Keratinocyte (primary cell): Measurements from ENCODE around the gene CORO2B.

Source experiments
- EZH2 ChIP-seq: IDR thresholded peaks from one replicate; pipeline ENCODE4 v1.6.1; 2012; ENCODE audit warnings: inconsistent platforms, mild to moderate bottlenecking, low read length, moderate library complexity
- TF ChIP-seq, protein P1 (sequence below), 3 experiments: IDR thresholded peaks in 1 of 3; conservative IDR thresholded peaks in 1 of 3; optimal IDR thresholded peaks in 1 of 3; 2 replicates in 2 of 3; 3 replicates in 1 of 3; pipeline versions ENCODE3 to v1.5.1; 2011; ENCODE audit warnings: low read length in 3 of 3, mild to moderate bottlenecking in 3 of 3, moderate library complexity in 2 of 3, control low read depth in 1 of 3, inconsistent platforms in 1 of 3; ENCODE audit not compliant: insufficient read depth in 2 of 3; ENCODE audit errors: extremely low read depth in 1 of 3

DNA sequence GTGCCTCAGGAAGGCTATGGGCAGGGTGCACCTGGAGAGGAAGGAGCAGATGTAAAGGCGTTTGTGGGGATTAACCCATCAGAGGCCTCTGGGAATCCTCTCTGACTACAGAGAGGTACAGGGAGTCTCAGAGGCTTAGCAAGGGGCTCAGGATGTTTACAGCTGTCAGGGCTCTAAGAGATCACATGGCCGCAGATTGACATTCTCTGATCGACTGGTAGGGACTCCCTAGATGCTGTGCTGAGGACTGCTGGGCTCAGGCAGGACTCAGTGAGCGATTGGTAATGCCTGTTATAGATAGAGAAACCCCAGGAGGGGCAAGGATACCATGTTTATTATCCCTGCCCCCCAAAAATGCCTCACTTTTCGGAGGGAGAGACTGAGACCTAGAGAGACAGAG, 103.5 kb downstream of the CORO2B start:
- TF ChIP-seq, protein P1, sequence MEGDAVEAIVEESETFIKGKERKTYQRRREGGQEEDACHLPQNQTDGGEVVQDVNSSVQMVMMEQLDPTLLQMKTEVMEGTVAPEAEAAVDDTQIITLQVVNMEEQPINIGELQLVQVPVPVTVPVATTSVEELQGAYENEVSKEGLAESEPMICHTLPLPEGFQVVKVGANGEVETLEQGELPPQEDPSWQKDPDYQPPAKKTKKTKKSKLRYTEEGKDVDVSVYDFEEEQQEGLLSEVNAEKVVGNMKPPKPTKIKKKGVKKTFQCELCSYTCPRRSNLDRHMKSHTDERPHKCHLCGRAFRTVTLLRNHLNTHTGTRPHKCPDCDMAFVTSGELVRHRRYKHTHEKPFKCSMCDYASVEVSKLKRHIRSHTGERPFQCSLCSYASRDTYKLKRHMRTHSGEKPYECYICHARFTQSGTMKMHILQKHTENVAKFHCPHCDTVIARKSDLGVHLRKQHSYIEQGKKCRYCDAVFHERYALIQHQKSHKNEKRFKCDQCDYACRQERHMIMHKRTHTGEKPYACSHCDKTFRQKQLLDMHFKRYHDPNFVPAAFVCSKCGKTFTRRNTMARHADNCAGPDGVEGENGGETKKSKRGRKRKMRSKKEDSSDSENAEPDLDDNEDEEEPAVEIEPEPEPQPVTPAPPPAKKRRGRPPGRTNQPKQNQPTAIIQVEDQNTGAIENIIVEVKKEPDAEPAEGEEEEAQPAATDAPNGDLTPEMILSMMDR (optimal IDR thresholded peaks at IDR 0.05 in 1 of 3, IDR thresholded peaks at IDR 0.05 in 1 of 3, conservative IDR thresholded peaks at IDR 0.05 in 1 of 3; ENCODE audit: extremely low read depth in 1 of 3, insufficient read depth in 2 of 3, low read length in 3 of 3) = no peak
- TF ChIP-seq EZH2 = no peak
